CMK (cell line): Measurements from ENCODE around the gene CDH13.

Source experiments
- DNase-seq: peaks from one replicate; pipeline ENCODE4 v3.0.0-alpha.2; 2010; ENCODE audit warnings: low read depth

The CDH13 gene

GRCh38 chr16:83622010-83622409 lies 995.2 kb downstream of the CDH13 start:
- no peak for DNase-seq

- no peak for DNase-seq
Observed at GRCh38 chr16:83623091-83623730, 996.4 kb downstream of the CDH13 start.

GRCh38 chr16:83623892-83624291 lies 997.1 kb downstream of the CDH13 start:
- no peak for DNase-seq

- DNase-seq, result no peak
Observed at GRCh38 chr16:83624429-83625120, 997.8 kb downstream of the CDH13 start.

GRCh38 chr16:83626204-83626603 lies 999.4 kb downstream of the CDH13 start:
- no peak for DNase-seq

- no peak for DNase-seq
Observed at GRCh38 chr16:83626676-83627075, 999.9 kb downstream of the CDH13 start.

- DNase-seq, result no peak
Observed at GRCh38 chr16:83627996-83628395, 1001.2 kb downstream of the CDH13 start.

- DNase-seq, result no peak
Observed at GRCh38 chr16:83629426-83629825, 1002.7 kb downstream of the CDH13 start.

- no peak for DNase-seq
Observed at GRCh38 chr16:83629836-83630235, 1003.1 kb downstream of the CDH13 start.

- DNase-seq, result no peak
Observed at GRCh38 chr16:83630979-83631378, 1004.2 kb downstream of the CDH13 start.

- DNase-seq, result no peak
Observed at GRCh38 chr16:83633286-83633685, 1006.5 kb downstream of the CDH13 start.

- DNase-seq, result no peak
Observed at GRCh38 chr16:83648347-83648746, 1021.6 kb downstream of the CDH13 start.

- DNase-seq, result no peak
Observed at GRCh38 chr16:83651871-83652270, 1025.1 kb downstream of the CDH13 start.

GRCh38 chr16:83652943-83653342 lies 1026.2 kb downstream of the CDH13 start:
- no peak for DNase-seq

- no peak for DNase-seq
Observed at GRCh38 chr16:83653785-83654184, 1027.0 kb downstream of the CDH13 start.

- DNase-seq, result no peak
Observed at GRCh38 chr16:83660282-83660681, 1033.5 kb downstream of the CDH13 start.

- DNase-seq, result no peak
Observed at GRCh38 chr16:83661656-83662055, 1034.9 kb downstream of the CDH13 start.

GRCh38 chr16:83666449-83666848 lies 1039.7 kb downstream of the CDH13 start:
- DNase-seq, result no peak

GRCh38 chr16:83669456-83669855 lies 1042.7 kb downstream of the CDH13 start:
- no peak for DNase-seq

- DNase-seq, result no peak
Observed at GRCh38 chr16:83674931-83675535, 1048.3 kb downstream of the CDH13 start.

GRCh38 chr16:83676086-83676485 lies 1049.3 kb downstream of the CDH13 start:
- DNase-seq, result no peak

- DNase-seq, result no peak
Observed at GRCh38 chr16:83680980-83681379, 1054.2 kb downstream of the CDH13 start.

GRCh38 chr16:83681381-83681956 lies 1054.7 kb downstream of the CDH13 start:
- no peak for DNase-seq
